ENCODE data around the gene PTPRR. TPM values are rescaled to one million over a fixed set of nuclear protein-coding genes. Genes with fewer than 3 reads are reported as not detected.
"Not testable (repeated sequence)": the region's sequence is repeated elsewhere in the genome, so short reads cannot be mapped to it uniquely, and the experiment has no call there.

The PTPRR gene
- total and polyA plus RNA-seq, 10 of the 15 experiments (the other 5 are each of a cell fraction or from before 2014, with no cell fraction given): 0.14 to 3.1 (median 0.42) TPM

- no peaks in the 10 kb centered on the region for H3K9me3 ChIP-seq (replicated peaks; ENCODE audit: control insufficient read depth, insufficient read depth, low read length)
- H3K36me3 ChIP-seq (ENCODE audit: control insufficient read depth in 2 of 2, insufficient read depth in 2 of 2, low read length in 1 of 2): no peaks in the 10 kb centered on the region
- H3K4me1 ChIP-seq (ENCODE audit: control insufficient read depth, insufficient read depth, low read length): no peaks in the 10 kb centered on the region
- no peak for TF ChIP-seq SUPT20H (IDR thresholded peaks at IDR 0.05; ENCODE audit: borderline replicate concordance, control insufficient read depth, low read depth, low read length)
- peak; percentile 69 for TF ChIP-seq ATF7 (IDR thresholded peaks at IDR 0.05; ENCODE audit: low read depth)
- TF ChIP-seq STAT1 (conservative IDR thresholded peaks at IDR 0.05): no peak
- TF ChIP-seq NFYA (IDR thresholded peaks at IDR 0.05; ENCODE audit: borderline replicate concordance, low read depth, low read length): no peak
- no peak for DNase-seq (ENCODE audit: low read depth, low spot score)
- in situ Hi-C loops (cut with MboI): no loop called here
- WGBS (ENCODE audit: insufficient coverage, insufficient replicate concordance, low lambda C conversion rate, missing lambda C conversion rate): 7% methylated on average over 4 of the region's 4 CpGs
- no peak overlapping the region for H3K27ac ChIP-seq (ENCODE audit: control insufficient read depth, insufficient read depth)
- H3K27me3 ChIP-seq (replicated peaks in 1 of 2; ENCODE audit: control insufficient read depth in 2 of 2, insufficient read depth in 2 of 2, low read length in 1 of 2): no peaks in the 10 kb centered on the region
- no peak overlapping the region for H2AFZ ChIP-seq (ENCODE audit: control insufficient read depth, low read depth, low read length)
- H3K4me2 ChIP-seq (ENCODE audit: control insufficient read depth, insufficient read depth): no peak overlapping the region
- BruUV-seq (replicated peaks): no TSS peak
- ATAC-seq: no peak
- POLR2A ChIA-PET: no interaction called here
- intact Hi-C loops (cut with micrococcal nuclease; ENCODE audit: unreplicated experiment): no loop called here
- no peak for FAIRE-seq
- RAD21 ChIA-PET (ENCODE audit: unreplicated experiment): no interaction called here
- no peak overlapping the region for H3K9ac ChIP-seq (ENCODE audit: control insufficient read depth, insufficient read depth, low read length)
- H4K20me1 ChIP-seq (ENCODE audit: control insufficient read depth, insufficient read depth): no peaks in the 10 kb centered on the region
- H3K79me2 ChIP-seq (ENCODE audit: control insufficient read depth, insufficient read depth, low read length): no peaks in the 10 kb centered on the region
- SMC1A ChIA-PET (ENCODE audit: uncharacterized antibody, unreplicated experiment): no interaction called here
- CTCF ChIA-PET: no interaction called here
- no peak overlapping the region for H3K4me3 ChIP-seq
Observed at GRCh38 chr12:70809887-70810286, 110.7 kb downstream of the PTPRR start.

GRCh38 chr12:70807993-70808392 is 112.5 kb downstream of the PTPRR start:
- SMC1A ChIA-PET (ENCODE audit: uncharacterized antibody, unreplicated experiment): not testable (repeated sequence)

More at GRCh38 chr12:70807993-70808392, 112.5 kb downstream of the PTPRR start:
- FAIRE-seq; H3K4me2 ChIP-seq (ENCODE audit: control insufficient read depth, insufficient read depth); H3K4me3 ChIP-seq; POLR2A ChIA-PET; H3K36me3 ChIP-seq (ENCODE audit: control insufficient read depth in 2 of 2, insufficient read depth in 2 of 2, low read length in 1 of 2); H3K4me1 ChIP-seq (ENCODE audit: control insufficient read depth, insufficient read depth, low read length); H4K20me1 ChIP-seq (ENCODE audit: control insufficient read depth, insufficient read depth); BruUV-seq (replicated peaks); H3K27me3 ChIP-seq (replicated peaks in 1 of 2; ENCODE audit: control insufficient read depth in 2 of 2, insufficient read depth in 2 of 2, low read length in 1 of 2); H3K9me3 ChIP-seq (replicated peaks; ENCODE audit: control insufficient read depth, insufficient read depth, low read length); ATAC-seq; H3K9ac ChIP-seq (ENCODE audit: control insufficient read depth, insufficient read depth, low read length); intact Hi-C loops (cut with micrococcal nuclease; ENCODE audit: unreplicated experiment); H3K27ac ChIP-seq (ENCODE audit: control insufficient read depth, insufficient read depth); H2AFZ ChIP-seq (ENCODE audit: control insufficient read depth, low read depth, low read length); CTCF ChIA-PET; RAD21 ChIA-PET (ENCODE audit: unreplicated experiment); in situ Hi-C loops (cut with MboI); DNase-seq (ENCODE audit: low read depth, low spot score); H3K79me2 ChIP-seq (ENCODE audit: control insufficient read depth, insufficient read depth, low read length): not testable (repeated sequence)
- WGBS (ENCODE audit: insufficient coverage, insufficient replicate concordance, low lambda C conversion rate, missing lambda C conversion rate): 4% methylated on average over 2 of the region's 2 CpGs
